NCI-H2107 treated with DMSO at 0.1 percent for 48 hours (cell line): ENCODE results near the gene CNKSR3.

Experiments used
- DNase-seq: peaks from one replicate; lab custom pipeline; 2025; ENCODE audit not compliant: unreplicated experiment; lab: John Stamatoyannopoulos, UW

Gene CNKSR3

DNA sequence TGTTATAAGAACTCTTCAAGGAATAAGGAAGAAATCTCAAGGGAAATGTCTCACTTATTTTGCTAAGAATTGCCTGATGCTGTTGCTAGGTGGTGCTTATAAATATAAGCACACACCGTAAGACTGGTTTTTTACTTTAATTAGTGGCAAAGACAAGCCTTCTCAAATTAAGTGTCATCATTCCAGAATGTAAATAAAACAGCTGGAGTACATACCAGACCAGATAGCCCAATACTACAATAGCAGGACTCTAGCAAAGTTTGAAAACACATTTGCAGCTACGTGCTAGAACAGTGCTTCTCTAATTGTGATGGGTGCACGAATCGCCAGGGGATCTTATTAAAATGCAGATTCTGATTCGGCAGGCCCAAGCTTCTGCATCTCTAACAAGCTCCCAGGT, 6.8 kb downstream of the CNKSR3 start:
- DNase-seq: no peak

DNA sequence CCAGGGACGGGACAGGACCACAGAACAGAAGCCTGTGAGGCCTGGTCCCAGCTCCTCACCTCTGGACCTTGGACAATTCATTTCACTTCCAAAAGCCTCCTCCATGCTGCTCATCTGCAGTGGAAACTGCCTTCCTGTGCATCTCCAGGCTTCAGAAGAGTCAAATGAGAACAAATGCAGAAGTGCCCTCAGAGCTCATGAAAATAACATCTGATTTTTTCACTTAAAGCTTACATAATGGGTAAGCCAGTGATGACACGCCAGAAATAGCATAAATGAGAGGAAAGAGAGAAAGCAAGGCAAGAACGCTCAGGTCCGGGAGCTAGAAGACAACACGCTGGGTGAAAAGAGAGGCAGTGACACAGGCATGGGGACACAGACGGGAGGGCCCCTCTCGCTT, 7.9 kb downstream of the CNKSR3 start:
- DNase-seq: no peak

DNA sequence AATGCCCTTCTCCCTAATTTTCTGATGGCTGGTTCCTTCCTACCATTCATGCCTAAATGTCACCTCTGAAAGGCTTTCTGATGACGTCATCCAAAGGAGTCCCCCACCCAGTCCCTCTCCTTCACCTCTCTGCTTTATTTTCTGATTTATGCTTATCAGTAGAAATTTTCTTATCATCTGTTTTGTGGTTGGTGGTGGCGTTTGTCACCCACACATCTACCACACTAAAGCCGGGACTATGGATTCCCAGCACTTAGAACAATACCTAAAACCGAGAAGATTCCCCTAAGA, 9.0 kb downstream of the CNKSR3 start:
- no peak for DNase-seq

DNA sequence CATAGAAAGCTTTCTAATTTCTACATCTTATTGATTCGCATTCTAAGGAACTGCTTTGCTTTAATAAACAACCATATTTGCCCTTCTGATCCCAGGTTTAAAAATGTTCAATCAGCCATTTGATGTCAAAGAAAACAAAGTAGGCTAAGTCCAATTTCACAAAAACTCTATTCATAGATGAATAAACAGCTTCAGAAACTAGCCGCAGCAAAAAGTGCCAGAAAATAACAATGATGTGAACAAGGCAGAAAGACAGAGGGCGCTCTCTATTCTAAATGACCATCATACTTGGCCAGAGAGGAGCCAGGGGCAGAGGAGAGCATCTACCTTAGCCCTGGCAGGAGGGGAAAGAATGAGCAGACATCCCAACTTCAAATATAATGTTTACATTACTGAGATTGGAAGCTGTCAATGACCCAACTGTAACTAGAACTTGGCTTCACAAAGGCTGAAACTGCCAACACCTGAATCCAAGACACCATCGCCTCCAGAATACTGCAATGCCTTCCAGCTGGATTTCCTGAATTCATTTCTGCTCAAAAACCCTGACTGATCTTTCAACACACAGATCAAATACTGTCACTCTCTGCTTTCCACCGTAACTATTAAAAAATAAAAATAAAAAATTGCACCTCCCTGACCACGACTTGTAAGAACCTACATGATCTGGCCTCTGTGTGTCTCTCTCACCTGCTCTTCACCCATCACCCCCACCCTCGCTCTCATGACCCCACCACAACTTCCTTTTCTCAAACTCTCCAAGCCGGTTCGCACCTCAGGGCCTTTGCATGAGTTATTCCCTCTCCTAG, 9.5 kb downstream of the CNKSR3 start:
- DNase-seq: no peak

DNA sequence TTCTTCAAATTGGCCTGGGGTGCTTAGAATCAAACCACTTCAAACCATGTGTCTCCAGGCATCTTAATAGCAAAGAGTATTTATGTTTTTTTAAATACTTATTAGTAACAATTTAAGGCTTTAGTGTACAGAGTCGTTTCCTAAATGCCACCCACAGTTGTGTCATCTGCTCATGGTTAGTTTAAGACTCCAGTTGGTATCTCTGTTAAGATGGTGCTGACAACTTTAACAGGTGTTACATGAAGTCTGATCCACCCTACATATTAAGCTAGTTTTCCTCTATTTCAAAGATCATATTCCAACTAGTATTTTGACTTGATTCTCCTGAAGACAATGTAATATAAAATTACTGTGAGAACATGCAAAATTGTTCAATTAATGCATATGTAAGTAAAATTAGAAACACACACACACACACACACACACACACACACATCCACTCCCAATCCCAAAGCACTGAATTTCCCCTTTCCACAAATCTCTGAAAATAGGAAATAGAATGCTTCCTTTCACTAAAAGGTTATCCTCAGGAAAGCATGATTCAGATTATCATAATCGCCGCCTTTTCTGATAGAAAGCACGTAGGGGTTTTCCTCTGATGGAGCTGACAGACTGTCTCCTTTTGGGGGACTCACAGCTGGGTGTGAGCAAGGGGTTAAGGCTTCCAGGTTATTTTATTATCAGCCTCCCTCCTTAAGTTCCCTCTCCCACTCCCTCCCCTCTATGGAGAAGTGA, 10.5 kb downstream of the CNKSR3 start:
- no peak for DNase-seq

DNA sequence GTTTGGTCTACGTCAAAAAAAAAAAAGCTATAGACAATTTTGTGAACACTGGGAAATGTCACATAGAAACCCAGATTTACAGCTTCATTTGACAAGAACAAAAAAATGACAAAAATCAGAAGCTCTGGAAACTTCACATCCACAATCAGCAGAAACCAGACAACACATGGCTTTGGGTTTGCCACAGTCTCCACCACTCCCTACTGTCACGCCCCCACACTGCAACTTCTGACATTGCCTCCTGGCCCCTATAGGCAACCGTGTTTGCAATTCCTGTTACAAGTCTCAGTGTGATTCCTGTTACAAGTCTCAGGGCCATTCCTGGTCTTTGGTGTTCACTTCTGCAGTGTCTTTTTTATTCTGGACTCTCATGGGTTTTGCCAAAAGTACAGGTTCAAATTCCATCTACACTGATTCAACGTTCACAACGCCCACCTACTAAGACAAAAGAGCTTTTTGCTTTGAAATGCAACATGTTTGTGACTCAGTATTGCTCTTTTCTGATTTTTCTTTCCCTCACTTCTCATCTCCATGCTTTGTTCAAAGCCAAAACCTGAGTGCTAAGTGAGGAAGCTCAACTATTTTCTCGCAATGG, 12.0 kb downstream of the CNKSR3 start:
- DNase-seq: no peak

DNA sequence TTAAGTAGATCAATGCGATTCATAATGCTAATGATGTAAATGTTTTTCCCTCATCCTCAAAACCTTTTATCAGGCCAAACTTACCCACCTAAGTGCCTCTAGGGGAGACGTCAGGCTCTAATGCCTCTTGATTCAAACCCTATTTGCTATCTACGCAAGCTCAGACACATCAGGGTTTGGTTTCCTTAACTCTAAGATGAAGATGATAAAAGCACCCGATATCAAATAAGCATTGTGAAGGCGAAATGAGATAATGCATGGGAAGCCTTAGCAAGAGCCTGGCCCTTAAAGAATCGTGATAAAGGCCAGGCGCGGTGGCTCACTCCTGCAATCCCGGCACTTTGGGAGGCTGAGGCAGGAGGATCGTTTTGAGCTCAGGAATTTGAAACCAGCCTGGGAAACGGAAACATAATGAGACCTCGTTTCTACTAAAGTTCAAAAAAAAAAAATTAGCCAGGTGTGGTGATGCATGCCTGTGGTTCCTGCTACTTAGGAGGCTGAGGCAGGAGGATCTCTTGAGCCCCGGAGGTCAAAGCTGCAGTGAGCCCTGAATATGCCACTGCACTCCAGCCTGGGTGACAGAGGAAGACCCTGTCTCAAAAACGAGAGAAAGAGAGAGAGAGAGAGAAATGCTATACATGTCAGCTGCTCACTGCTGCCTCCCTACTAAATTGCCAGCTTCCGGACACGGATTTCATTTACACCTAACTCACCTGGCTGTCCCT, 13.5 kb downstream of the CNKSR3 start:
- DNase-seq: no peak

DNA sequence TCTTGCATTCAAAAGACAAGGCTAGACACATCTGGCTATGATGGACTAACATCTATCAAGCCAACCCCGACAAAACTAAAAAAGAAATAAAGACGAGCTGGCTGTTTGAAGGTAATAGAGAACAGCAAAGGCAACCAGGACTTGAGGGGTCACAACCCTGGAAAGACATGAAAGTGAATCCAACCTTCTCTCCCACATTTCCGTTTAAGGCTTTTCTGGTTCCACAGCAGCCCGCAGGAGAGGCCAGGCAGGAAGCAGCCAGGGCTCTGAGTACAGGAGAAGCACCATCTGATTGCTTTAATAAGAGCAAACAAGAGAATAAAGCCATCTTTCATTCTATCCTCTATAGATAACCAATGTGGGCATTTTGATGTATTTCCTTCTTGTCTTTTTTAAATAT, 14.3 kb downstream of the CNKSR3 start:
- DNase-seq: no peak

DNA sequence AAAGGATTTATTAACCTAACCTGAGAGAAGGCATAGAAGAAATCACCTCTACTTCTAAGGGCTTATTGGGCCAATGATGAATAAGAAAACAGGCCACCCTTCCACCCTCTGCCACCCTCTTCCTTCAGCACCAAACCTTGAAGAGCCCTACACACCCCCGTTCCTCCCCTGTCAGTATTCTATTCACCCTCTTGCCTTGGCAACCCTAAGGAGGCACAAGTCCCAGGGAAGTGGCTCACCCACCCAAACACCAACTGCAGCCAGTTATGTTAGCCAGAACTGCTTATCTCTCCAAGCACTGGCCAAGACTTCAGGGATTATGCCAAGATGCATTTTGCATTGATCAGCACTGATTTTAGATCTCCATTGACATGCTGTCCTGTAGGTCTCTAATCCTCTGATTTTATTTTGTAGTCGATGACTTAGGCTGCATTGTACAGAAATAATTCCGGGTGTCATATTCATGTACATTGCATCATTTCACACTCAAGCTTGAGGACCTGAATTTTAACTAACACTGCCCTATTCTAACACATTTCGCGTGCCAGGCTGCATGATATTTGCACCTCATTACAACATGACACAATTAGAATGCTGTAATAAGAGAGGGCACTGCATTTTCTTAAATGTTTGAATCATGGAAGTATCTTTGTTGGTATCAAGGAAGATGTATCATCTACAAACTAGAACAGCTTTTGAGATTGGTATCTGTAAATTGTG, 15.7 kb downstream of the CNKSR3 start:
- DNase-seq: no peak

DNA sequence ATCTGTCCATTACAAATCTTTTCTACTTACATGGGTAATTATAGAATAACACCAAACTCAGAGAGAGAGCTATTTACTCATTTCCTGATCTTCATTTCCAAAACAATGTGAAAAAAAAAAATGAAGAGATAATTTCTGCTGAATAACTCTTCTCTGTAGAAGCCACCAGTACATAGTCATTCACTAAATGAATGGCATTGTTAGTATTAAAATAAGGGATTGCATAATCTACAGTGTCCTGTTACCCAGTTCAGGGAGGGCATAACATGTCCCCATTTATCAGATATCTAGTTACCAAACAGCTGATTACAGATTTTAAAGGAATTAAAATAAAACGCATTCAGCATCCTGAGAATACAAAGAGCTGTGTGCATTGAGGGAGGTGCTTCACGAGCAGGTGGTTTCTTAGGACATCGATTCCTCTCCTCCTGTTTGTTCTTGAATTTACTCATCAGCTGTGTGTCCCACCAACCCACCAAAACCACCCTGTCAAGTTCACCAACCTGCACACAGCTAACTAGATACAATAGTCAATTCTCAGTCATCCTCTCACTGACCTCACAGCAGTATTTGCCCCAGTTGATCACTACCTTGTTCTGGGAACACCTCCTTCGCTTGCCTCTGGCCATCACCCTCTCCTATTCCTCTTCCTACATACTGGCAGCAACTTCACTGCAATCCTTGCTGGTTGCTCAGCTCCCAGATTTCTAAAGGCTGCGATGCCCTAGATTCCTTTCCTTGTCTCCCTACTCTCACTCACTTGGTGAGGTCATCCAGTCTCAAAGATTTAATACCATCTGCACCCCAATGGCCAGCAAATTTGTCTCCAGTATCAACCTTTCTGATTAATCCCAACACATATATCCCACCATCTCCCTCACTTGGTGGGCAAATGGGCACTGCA, 18.7 kb downstream of the CNKSR3 start:
- peak; percentile 66 for DNase-seq

DNA sequence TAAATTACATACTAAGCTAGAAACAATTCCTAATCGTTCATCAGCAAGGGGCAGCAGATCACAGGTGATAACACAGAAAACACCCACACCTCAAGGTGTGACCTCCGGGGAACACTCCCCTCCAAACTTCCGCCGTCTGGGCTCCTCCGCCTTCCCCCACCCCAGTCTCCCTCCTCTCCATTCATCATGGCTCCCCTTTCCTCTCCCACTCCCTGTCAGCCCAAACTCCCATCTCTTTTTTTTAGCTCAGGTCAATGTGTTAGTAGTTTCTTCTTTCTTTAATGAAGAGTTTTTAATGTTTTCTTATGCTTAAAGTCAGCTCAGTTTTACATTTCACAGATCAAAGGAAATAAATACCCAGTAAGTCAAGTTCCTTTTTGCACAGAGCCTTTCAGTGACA, 20.7 kb downstream of the CNKSR3 start:
- no peak for DNase-seq

DNA sequence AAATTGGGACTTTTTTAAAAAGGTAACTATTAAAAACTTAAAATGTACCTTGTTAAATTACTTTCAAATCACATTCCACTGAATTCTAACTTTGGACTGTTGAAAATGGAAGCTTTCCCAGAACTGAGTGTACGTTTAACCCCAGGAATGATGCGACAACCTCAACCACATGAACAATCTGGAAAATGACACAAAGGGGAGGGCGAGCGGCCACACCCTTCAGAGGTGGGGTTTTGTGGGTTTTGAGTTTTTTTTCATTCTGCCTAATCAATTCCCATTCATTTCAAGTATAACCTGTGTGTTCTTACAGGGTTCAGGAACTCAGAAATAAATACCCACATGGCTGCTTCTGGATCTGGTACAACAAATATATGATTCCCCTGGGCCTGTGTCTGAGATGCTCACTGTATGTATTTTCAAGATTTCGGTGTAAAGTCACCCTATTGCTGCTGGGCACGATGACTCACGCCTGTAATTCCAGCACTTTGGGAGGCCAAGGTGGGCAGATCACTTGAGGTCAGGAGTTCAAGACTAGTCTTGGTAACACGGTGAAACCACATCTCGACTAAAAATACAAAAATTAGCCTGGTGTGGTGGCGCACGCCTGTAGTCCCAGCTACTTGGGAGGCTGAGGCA, 21.6 kb downstream of the CNKSR3 start:
- no peak for DNase-seq

DNA sequence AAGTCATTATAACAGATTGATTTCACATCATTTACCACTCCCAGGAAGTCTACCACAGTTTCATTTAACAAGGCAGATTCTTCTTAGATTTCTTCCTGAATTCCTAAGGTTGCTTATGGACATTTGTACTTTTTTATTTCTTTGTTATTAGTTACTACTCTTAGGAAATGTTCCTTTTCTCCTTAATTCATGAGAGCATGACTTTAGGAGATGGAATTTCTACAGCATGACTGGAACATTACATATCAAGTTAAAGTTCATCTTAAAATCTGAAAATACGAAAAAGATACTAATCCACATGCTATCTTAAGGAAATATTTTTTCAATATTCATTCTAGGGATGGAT, 22.3 kb downstream of the CNKSR3 start:
- DNase-seq: no peak

DNA sequence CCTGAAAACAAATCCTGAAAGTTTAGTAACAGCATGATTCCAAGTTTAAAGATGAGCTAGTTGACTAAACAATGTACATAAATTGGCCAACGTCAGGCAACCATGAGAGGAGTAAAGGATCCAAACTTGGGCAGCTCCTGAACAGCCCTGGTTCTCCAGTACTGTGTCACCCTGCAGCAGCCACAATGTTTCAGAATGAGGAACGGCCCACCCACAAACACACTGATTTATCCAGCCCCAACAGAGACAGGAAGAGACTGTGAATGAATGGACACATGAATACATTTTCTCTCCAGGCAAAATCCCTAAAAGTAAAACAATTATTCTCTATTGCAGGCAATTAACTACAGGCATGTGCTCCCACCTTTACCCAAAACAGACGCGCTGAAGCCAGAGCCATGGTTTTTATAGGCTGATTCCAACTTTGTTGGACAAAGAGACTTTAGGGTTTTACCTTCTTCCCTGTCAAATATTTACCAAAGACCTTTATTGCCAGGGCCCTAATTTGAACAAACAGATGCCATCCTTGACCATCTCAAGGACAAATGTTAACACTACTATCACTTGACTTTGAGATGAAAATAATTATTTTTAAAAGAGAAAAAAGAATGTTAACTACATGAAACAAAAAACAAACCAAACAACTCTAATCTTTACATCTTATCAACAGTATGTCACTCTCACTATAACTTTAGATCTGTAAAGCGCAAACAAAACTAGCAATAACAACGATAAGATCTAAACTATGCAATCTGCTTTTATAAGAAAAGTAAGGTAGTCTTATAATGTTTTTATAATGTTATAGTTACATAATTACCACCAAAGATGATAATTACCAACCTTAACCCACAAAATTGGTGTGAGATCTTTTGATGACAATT, 22.9 kb downstream of the CNKSR3 start:
- no peak for DNase-seq

DNA sequence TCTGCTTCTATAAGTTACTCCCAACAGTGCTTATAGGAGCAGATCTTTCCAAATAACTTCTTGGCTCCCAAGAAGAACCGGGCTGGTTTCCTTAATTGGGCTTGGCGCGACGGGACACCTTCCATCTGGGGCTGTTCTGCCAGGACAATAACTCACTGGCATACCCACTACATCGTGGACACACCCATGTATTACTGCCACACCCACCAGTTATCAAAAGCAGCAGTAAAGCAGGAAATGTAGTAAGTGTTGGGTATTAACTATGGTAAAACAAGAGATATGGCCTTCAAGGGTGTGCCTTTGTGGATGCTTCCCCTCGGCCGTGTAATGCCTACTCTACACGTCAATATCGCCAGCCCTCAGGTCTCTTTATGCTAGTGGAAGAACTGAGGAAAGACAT, 24.7 kb downstream of the CNKSR3 start:
- DNase-seq: no peak

DNA sequence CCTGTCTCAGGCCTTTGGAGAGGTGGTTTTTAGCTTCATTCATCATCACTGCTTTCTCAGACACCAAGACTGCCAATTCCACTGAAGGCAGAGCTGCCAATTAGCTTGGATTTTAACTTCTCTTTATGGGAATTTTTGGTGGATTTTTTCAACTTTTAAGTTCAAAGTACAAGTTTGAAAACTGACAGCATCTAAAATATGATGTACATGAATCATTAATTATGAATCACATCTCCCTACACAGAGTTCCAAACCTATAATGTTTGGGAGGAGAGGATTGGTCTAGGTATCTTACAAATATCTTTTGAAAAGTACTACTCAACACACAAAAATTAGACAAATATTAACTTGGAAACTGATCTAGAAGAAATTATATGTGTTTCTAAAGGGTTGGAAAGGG, 25.5 kb downstream of the CNKSR3 start:
- DNase-seq: no peak

DNA sequence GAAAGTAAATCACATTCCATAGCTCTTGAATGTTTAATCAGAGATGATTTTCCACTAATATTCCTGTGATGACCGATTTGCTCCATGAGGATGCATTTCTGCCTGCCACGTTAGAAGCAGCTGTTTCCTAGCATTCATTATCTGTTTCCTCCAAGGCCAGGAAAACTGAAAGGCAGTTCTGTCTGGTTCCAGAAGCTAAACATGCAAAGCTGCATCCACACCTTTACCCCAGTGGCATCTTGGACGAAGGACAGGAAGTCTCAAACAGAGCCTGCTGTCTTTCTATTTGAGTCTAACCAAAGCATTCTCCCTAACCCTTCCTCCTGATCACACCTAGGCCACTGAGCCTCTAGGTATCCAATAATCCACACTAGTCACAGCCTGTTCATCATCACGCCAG, 27.6 kb downstream of the CNKSR3 start:
- DNase-seq: no peak

DNA sequence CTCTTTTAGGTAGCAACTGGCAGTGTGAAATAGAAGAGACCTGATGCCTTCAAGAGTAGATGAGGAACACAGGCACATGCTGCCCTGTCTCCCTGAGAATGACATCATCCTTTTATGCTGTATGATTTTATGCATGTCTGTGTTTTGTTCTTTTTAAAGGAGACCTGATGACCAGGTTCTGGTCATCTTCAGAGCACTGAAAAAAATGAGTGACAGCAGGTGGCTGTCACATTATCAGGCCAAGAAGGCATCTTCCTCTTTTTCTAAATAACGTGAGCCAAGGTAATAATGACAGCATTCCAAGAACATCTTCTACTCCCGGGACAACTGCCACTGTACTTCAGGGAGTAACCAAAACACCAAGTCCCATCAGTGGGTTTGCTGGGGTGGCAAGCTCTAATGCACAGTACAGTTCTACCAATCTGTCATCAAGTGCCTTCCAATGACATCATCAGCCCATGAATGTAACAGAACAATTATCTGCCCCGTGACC, 28.9 kb downstream of the CNKSR3 start:
- DNase-seq: no peak
